Fibroblast of lung (primary cell): Measurements from ENCODE around the gene MAT2A. TPM values are rescaled to one million over a fixed set of nuclear protein-coding genes. Genes with fewer than 3 reads are reported as not detected.

Experiments used
- DNase-seq, 2 donors: peaks; one replicate each; pipeline versions ENCODE4 v3.0.0 to v3.0.0-alpha.2; 2010; ENCODE audit warnings: low read depth in 2 of 2
- H2AFZ ChIP-seq: 2 replicates; pipeline ENCODE4 v1.5.1; 2012; ENCODE audit warnings: low read length, control low read depth, inconsistent platforms
- H3K27ac ChIP-seq: 2 replicates; pipeline ENCODE4 v1.5.1; 2011; ENCODE audit warnings: low read length, control low read depth; ENCODE audit not compliant: insufficient read depth
- H3K27me3 ChIP-seq: 2 replicates; pipeline ENCODE4 v1.5.1; 2011; ENCODE audit warnings: mild to moderate bottlenecking, low read length; ENCODE audit not compliant: control insufficient read depth, insufficient read depth
- H3K36me3 ChIP-seq: 2 replicates; pipeline ENCODE4 v1.5.1; 2011; ENCODE audit warnings: low read length; ENCODE audit not compliant: control insufficient read depth, insufficient read depth
- H3K4me1 ChIP-seq: 2 replicates; pipeline ENCODE4 v1.5.1; 2011; ENCODE audit warnings: low read length; ENCODE audit not compliant: control insufficient read depth, insufficient read depth; ENCODE audit errors: extremely low read depth
- H3K4me2 ChIP-seq: 2 replicates; pipeline ENCODE4 v1.5.1; 2011; ENCODE audit warnings: low read length, control low read depth; ENCODE audit not compliant: insufficient read depth; ENCODE audit errors: extremely low read depth
- H3K4me3 ChIP-seq, 4 experiments: fragments of 200-600 bp in 1 of 4; sonication (generic) in 1 of 4; replicated peaks in 1 of 4; 2 replicates each; pipeline ENCODE4 v1.5.1; 2011 to 2016; ENCODE audit warnings: low read length in 4 of 4, low read depth in 3 of 4, mild to moderate bottlenecking in 3 of 4, control low read depth in 2 of 4, inconsistent platforms in 1 of 4, mixed read lengths in 1 of 4; ENCODE audit not compliant: insufficient read depth in 1 of 4; ENCODE audit errors: control extremely low read depth in 1 of 4
- H3K79me2 ChIP-seq: 2 replicates; pipeline ENCODE4 v1.5.1; 2012; ENCODE audit warnings: mild to moderate bottlenecking, low read length, inconsistent platforms; ENCODE audit not compliant: control insufficient read depth, insufficient read depth
- H3K9ac ChIP-seq: 2 replicates; pipeline ENCODE4 v1.5.1; 2011; ENCODE audit warnings: mild to moderate bottlenecking, low read length, control low read depth; ENCODE audit not compliant: insufficient read depth
- H3K9me3 ChIP-seq: 2 replicates; pipeline ENCODE4 v1.5.1; 2012; ENCODE audit warnings: low read depth, low read length; ENCODE audit not compliant: control insufficient read depth, insufficient read depth
- H4K20me1 ChIP-seq: 2 replicates; pipeline ENCODE4 v1.5.1; 2011; ENCODE audit warnings: low read length; ENCODE audit not compliant: control insufficient read depth, insufficient read depth; ENCODE audit errors: extremely low read depth
- CTCF ChIP-seq, 2 donors: IDR thresholded peaks in 1 of 2; conservative IDR thresholded peaks in 1 of 2; 1 replicate in 1 of 2; 2 replicates in 1 of 2; pipeline ENCODE4 v1.5.1; 2011 to 2012; ENCODE audit warnings: low read length in 2 of 2, control low read depth in 1 of 2, inconsistent platforms in 1 of 2, low read depth in 1 of 2, mild to moderate bottlenecking in 1 of 2
- EZH2 ChIP-seq: IDR thresholded peaks from 2 replicates; pipeline ENCODE4 v1.5.1; 2012; ENCODE audit warnings: low read length, control low read depth, mild to moderate bottlenecking; ENCODE audit errors: missing control alignments
- polyA plus RNA-seq, 2 donors: library from polyadenylated mRNA; depleted of rRNA in 1 of 2; stranded (reverse) in 1 of 2; unstranded in 1 of 2; fragments of >200 nt; gene quantifications; 2 replicates each; pipeline ENCODE4 v1.2.1, GENCODE V29; 2011 to 2012; ENCODE audit warnings: missing spikeins in 1 of 2
- total RNA-seq: library from RNA; depleted of rRNA; stranded (reverse); fragments of >200 nt; gene quantifications from 2 replicates; pipeline ENCODE4 v1.2.1, GENCODE V29; 2014

Gene MAT2A
- total and polyA plus RNA-seq, 2 donors (not counting 1 experiment from before 2014, with no cell fraction given): 270 to 334 TPM

- no peaks in the 10 kb centered on the region for H4K20me1 ChIP-seq
- H3K4me3 ChIP-seq: no peak overlapping the region
- H2AFZ ChIP-seq: no peak overlapping the region
- H3K79me2 ChIP-seq: no peaks in the 10 kb centered on the region
- no peaks in the 10 kb centered on the region for H3K27me3 ChIP-seq
- H3K9me3 ChIP-seq: no peaks in the 10 kb centered on the region
- H3K4me1 ChIP-seq: peaks cover 2% of the 10 kb centered on the region
- no peaks in the 10 kb centered on the region for H3K36me3 ChIP-seq
- DNase-seq: no peak
- no peak overlapping the region for H3K9ac ChIP-seq
- TF ChIP-seq EZH2 (no peak), CTCF (conservative IDR thresholded peaks at IDR 0.05 in 1 of 2, IDR thresholded peaks at IDR 0.05 in 1 of 2; ENCODE audit: low read depth in 1 of 2, low read length in 2 of 2) (no peak)
- no peak overlapping the region for H3K4me2 ChIP-seq
- no peak overlapping the region for H3K27ac ChIP-seq
These were observed 40.9 kb upstream of the MAT2A start for GRCh38 chr2:85497944-85498630.

DNA sequence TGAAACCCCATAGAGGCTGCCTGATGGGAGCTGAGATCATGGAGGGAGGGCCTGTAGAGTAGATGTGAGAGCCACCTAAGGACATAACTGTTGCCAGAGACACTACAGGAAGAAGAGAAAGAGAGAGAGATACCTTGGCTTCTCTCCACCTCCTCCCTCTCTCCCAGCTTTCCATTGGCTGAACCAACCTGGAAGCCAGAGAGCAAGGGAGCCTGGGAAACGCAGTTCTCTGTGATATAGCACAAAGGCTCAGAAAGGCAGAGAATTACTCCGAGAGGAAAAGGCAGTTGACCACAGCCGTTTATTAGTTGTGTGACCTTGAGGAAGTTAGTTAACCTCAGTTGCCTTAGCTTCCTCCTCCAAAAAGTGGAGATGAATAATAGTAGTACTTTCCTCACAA, 37.7 kb upstream of the MAT2A start:
- Histone ChIP-seq H3K9ac (no peak overlapping the region), H2AFZ (no peak overlapping the region), H3K4me1 (peaks cover 22% of the 10 kb centered on the region), H3K27ac (no peak overlapping the region), H3K4me2 (no peak overlapping the region), H3K79me2 (no peaks in the 10 kb centered on the region), H3K9me3 (no peaks in the 10 kb centered on the region), H3K36me3 (no peaks in the 10 kb centered on the region), H3K27me3 (no peaks in the 10 kb centered on the region), H4K20me1 (no peaks in the 10 kb centered on the region), H3K4me3 (no peak overlapping the region)
- no peak for DNase-seq
- TF ChIP-seq CTCF (conservative IDR thresholded peaks at IDR 0.05 in 1 of 2, IDR thresholded peaks at IDR 0.05 in 1 of 2; ENCODE audit: low read depth in 1 of 2, low read length in 2 of 2): no peak
- no peak for TF ChIP-seq EZH2

- Histone ChIP-seq H3K4me2 (no peak overlapping the region), H3K79me2 (no peaks in the 10 kb centered on the region), H3K27ac (no peak overlapping the region), H3K36me3 (no peaks in the 10 kb centered on the region), H3K4me1 (peaks cover 27% of the 10 kb centered on the region), H3K9ac (no peak overlapping the region), H4K20me1 (no peaks in the 10 kb centered on the region), H3K27me3 (no peaks in the 10 kb centered on the region), H2AFZ (no peak overlapping the region), H3K9me3 (no peaks in the 10 kb centered on the region), H3K4me3 (no peak overlapping the region)
- DNase-seq: no peak
- no peak for TF ChIP-seq EZH2
- no peak for TF ChIP-seq CTCF (conservative IDR thresholded peaks at IDR 0.05 in 1 of 2, IDR thresholded peaks at IDR 0.05 in 1 of 2; ENCODE audit: low read depth in 1 of 2, low read length in 2 of 2)
These were observed 36.2 kb upstream of the MAT2A start for GRCh38 chr2:85502720-85503119.
